DND-41 (cell line): ENCODE measurements around the gene GPR18.

Source experiments
- ATAC-seq: fragments of 200-7000 bp; cut with Tn5 transposase; 3 replicates; pipeline ENCODE4 v1.9.1; 2021; ENCODE audit warnings: low read depth; ENCODE audit not compliant: insufficient read depth
- DNase-seq: peaks from one replicate; pipeline ENCODE4 v3.0.0-alpha.2; 2020
- H2AFZ ChIP-seq: 2 replicates; pipeline ENCODE4 v1.6.0; 2012; ENCODE audit warnings: low read depth, low read length
- H3K27ac ChIP-seq: 2 replicates; pipeline ENCODE4 v1.5.1; 2012; ENCODE audit warnings: low read length, inconsistent platforms
- H3K27me3 ChIP-seq: fragments of 200-600 bp; sonication (generic); 2 replicates; pipeline ENCODE4 v1.6.0; 2012; ENCODE audit warnings: low read length, mild to moderate bottlenecking, inconsistent platforms; ENCODE audit not compliant: insufficient read depth, poor library complexity
- H3K36me3 ChIP-seq: 2 replicates; pipeline ENCODE4 v1.5.1; 2012; ENCODE audit warnings: low read length, inconsistent platforms; ENCODE audit not compliant: insufficient read depth
- H3K4me1 ChIP-seq: 2 replicates; pipeline ENCODE4 v1.5.1; 2012; ENCODE audit warnings: mild to moderate bottlenecking, low read length; ENCODE audit not compliant: insufficient read depth
- H3K4me2 ChIP-seq: 2 replicates; pipeline ENCODE4 v1.6.0; 2012; ENCODE audit warnings: mild to moderate bottlenecking, moderate library complexity, low read length, inconsistent platforms; ENCODE audit not compliant: insufficient read depth
- H3K4me3 ChIP-seq, 2 experiments: fragments of 200-600 bp in 1 of 2; shearing (Covaris generic) in 1 of 2; 2 replicates each; pipeline ENCODE4 v1.5.1; 2012 to 2016; ENCODE audit warnings: inconsistent platforms in 2 of 2, low read length in 2 of 2, mild to moderate bottlenecking in 2 of 2, low read depth in 1 of 2, moderate library complexity in 1 of 2
- H3K79me2 ChIP-seq: 2 replicates; pipeline ENCODE4 v1.6.0; 2012; ENCODE audit warnings: low read length, inconsistent platforms; ENCODE audit not compliant: insufficient read depth
- H3K9ac ChIP-seq: 2 replicates; pipeline ENCODE4 v1.6.0; 2012; ENCODE audit warnings: low read depth, mild to moderate bottlenecking, inconsistent platforms, low read length, moderate library complexity
- H3K9me3 ChIP-seq: 2 replicates; pipeline ENCODE4 v1.5.1; 2012; ENCODE audit warnings: low read length, moderate library complexity, mild to moderate bottlenecking, inconsistent platforms; ENCODE audit not compliant: insufficient read depth, severe bottlenecking
- H4K20me1 ChIP-seq: 2 replicates; pipeline ENCODE4 v1.6.0; 2012; ENCODE audit warnings: low read length; ENCODE audit not compliant: insufficient read depth
- CTCF ChIP-seq: IDR thresholded peaks from 2 replicates; pipeline ENCODE4 v1.5.1; 2012; ENCODE audit warnings: borderline replicate concordance, low read length, moderate library complexity, mild to moderate bottlenecking; ENCODE audit not compliant: poor library complexity, severe bottlenecking; ENCODE audit errors: extremely low read depth
- EZH2 ChIP-seq: IDR thresholded peaks from 3 replicates; pipeline ENCODE4 v1.6.1; 2012; ENCODE audit warnings: borderline replicate concordance, low read depth, mild to moderate bottlenecking, moderate library complexity, low read length, inconsistent platforms; ENCODE audit not compliant: severe bottlenecking

GPR18 gene

GRCh38 chr13:99299920-99300341, 41.8 kb upstream of the GPR18 start:
- Histone ChIP-seq H3K9ac (no peak overlapping the region), H3K27me3 (no peaks in the 10 kb centered on the region), H3K36me3 (peaks cover 31% of the 10 kb centered on the region), H3K27ac (no peak overlapping the region), H2AFZ (no peak overlapping the region), H3K4me3 (no peak overlapping the region), H4K20me1 (peaks cover 11% of the 10 kb centered on the region; the same call in 1 of the 2 replicates), H3K9me3 (no peaks in the 10 kb centered on the region), H3K4me2 (no peak overlapping the region), H3K79me2 (peaks cover 6% of the 10 kb centered on the region), H3K4me1 (no peaks in the 10 kb centered on the region)
- no peak for DNase-seq
- no peak for ATAC-seq
- TF ChIP-seq CTCF = no peak
- TF ChIP-seq EZH2 = no peak

GRCh38 chr13:99299256-99299919, 41.2 kb upstream of the GPR18 start:
- ATAC-seq = no peak
- no peak overlapping the region for H2AFZ ChIP-seq
- DNase-seq = no peak
- H4K20me1 ChIP-seq = peaks cover 11% of the 10 kb centered on the region; the same call in 1 of the 2 replicates
- H3K9ac ChIP-seq = no peak overlapping the region
- H3K36me3 ChIP-seq = peaks cover 30% of the 10 kb centered on the region
- no peak overlapping the region for H3K27ac ChIP-seq
- H3K79me2 ChIP-seq = peaks cover 6% of the 10 kb centered on the region
- H3K9me3 ChIP-seq = no peaks in the 10 kb centered on the region
- H3K27me3 ChIP-seq = no peaks in the 10 kb centered on the region
- TF ChIP-seq CTCF (no peak), EZH2 (no peak)
- H3K4me1 ChIP-seq = no peaks in the 10 kb centered on the region
- H3K4me2 ChIP-seq = no peak overlapping the region
- no peak overlapping the region for H3K4me3 ChIP-seq

- Histone ChIP-seq H3K27me3 (no peaks in the 10 kb centered on the region), H3K4me3 (no peak overlapping the region), H3K27ac (no peak overlapping the region), H3K9me3 (no peaks in the 10 kb centered on the region), H3K9ac (no peak overlapping the region), H3K79me2 (peaks cover 6% of the 10 kb centered on the region), H3K36me3 (peaks cover 25% of the 10 kb centered on the region; the same call in 1 of the 2 replicates), H2AFZ (no peak overlapping the region), H3K4me1 (no peaks in the 10 kb centered on the region), H4K20me1 (peaks cover 10% of the 10 kb centered on the region; the same call in 1 of the 2 replicates), H3K4me2 (no peak overlapping the region)
- ATAC-seq (no peak), DNase-seq (no peak)
- TF ChIP-seq EZH2 (no peak), CTCF (no peak)
These were observed 39.9 kb upstream of the GPR18 start for GRCh38 chr13:99298056-99298455.
